HUES6 (cell line): ENCODE measurements around the gene JPH4.
A peak's percentile ranks its signal among the peaks of the same experiment; 100 is the strongest.
"Not testable (repeated sequence)": the region's sequence is repeated elsewhere in the genome, so short reads cannot be mapped to it uniquely, and the experiment has no call there.

Experiments used
- H3K27ac ChIP-seq: 2 replicates; pipeline ENCODE4 v1.7.0; 2013; ENCODE audit warnings: low read depth, mild to moderate bottlenecking, low read length, inconsistent platforms
- H3K27me3 ChIP-seq: 2 replicates; pipeline ENCODE4 v1.6.1; 2013; ENCODE audit warnings: low read length; ENCODE audit not compliant: control insufficient read depth, insufficient read depth
- H3K36me3 ChIP-seq: 2 replicates; pipeline ENCODE4 v1.6.1; 2013; ENCODE audit warnings: low read length; ENCODE audit not compliant: control insufficient read depth, insufficient read depth
- H3K4me1 ChIP-seq: 2 replicates; pipeline ENCODE4 v1.6.1; 2013; ENCODE audit warnings: low read length; ENCODE audit not compliant: control insufficient read depth, insufficient read depth
- H3K4me3 ChIP-seq: 2 replicates; pipeline ENCODE4 v1.5.1; 2013; ENCODE audit warnings: low read depth, low read length
- H3K9ac ChIP-seq: one replicate; pipeline ENCODE4 v1.6.1; 2013; ENCODE audit warnings: mild to moderate bottlenecking, low read length
- H3K9me3 ChIP-seq: 2 replicates; pipeline ENCODE4 v1.6.1; 2013; ENCODE audit warnings: low read depth, low read length; ENCODE audit not compliant: control insufficient read depth, insufficient read depth

Gene JPH4

GRCh38 chr14:23590198-23590597, 11.6 kb upstream of the JPH4 start:
- H3K36me3 ChIP-seq: no peaks in the 10 kb centered on the region
- no peaks in the 10 kb centered on the region for H3K27me3 ChIP-seq
- H3K9ac ChIP-seq: no peak overlapping the region
- H3K4me3 ChIP-seq: no peak overlapping the region
- 0 out of 2 replicates have a peak, but pooled peaks cover 2% of the 10 kb centered on the region for H3K4me1 ChIP-seq
- H3K27ac ChIP-seq: no peak overlapping the region
- H3K9me3 ChIP-seq: no peaks in the 10 kb centered on the region

DNA sequence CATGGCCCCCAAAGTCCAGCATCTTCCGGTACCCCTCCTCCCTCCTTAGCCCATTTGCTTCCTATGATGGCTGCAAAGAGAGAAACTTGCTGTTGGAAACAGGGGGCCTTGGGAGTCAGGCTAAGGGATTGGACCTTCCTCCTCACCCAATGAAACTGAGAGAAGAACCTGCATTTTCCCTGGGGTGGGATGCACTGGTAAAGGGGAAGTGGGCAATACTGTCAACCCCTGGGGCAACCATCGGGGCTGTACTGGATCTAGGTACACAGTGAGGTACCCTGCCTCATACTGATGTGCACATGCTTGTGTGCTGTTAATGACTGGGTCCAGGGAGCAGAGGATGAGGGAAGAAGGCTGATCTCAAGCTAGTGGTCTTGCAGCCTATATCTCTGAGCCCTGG, 11.0 kb upstream of the JPH4 start:
- H3K4me3 ChIP-seq: no peak overlapping the region
- 0 out of 2 replicates have a peak, but pooled peaks cover 2% of the 10 kb centered on the region for H3K4me1 ChIP-seq
- H3K36me3 ChIP-seq: no peaks in the 10 kb centered on the region
- no peaks in the 10 kb centered on the region for H3K27me3 ChIP-seq
- H3K9ac ChIP-seq: no peak overlapping the region
- no peak overlapping the region for H3K27ac ChIP-seq
- no peaks in the 10 kb centered on the region for H3K9me3 ChIP-seq

DNA sequence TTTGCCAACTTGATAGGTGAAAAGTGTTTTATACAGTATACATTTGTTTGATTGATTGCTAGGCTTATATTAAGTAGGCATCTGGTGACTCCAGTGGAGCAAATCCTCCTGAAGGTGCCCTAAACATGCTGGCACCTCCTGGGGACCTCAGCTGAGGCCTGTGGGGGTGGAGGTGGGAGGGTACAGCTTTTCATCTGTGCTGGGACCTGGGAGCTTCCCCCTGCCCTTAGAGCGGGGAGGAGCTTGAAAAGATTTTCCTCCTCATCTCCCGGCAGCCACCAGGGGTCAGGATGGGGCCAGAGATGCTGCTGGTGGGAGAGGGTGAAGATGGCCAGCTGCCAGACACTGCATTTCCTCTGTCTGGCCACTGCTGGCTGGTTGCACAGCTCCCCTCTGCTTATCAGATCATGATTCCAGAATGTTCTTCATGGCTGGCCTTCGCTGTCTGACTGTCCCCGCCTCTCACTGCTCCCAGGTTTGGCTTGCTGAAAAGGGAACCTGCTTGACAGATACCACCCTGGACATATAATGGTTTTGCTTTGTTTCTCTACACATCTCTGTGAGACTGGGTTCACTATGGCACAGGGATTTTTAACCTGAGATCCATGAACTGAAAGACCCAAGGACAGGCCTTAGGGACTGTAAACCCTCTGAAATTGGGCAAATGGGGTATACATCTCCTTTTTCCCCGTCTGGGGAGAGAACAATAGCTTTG, 10.5 kb upstream of the JPH4 start:
- Histone ChIP-seq H3K4me1 (0 out of 2 replicates have a peak, but pooled peaks cover 2% of the 10 kb centered on the region), H3K9me3 (no peaks in the 10 kb centered on the region), H3K9ac (no peak overlapping the region), H3K27ac (no peak overlapping the region), H3K27me3 (no peaks in the 10 kb centered on the region), H3K36me3 (no peaks in the 10 kb centered on the region), H3K4me3 (no peak overlapping the region)

DNA sequence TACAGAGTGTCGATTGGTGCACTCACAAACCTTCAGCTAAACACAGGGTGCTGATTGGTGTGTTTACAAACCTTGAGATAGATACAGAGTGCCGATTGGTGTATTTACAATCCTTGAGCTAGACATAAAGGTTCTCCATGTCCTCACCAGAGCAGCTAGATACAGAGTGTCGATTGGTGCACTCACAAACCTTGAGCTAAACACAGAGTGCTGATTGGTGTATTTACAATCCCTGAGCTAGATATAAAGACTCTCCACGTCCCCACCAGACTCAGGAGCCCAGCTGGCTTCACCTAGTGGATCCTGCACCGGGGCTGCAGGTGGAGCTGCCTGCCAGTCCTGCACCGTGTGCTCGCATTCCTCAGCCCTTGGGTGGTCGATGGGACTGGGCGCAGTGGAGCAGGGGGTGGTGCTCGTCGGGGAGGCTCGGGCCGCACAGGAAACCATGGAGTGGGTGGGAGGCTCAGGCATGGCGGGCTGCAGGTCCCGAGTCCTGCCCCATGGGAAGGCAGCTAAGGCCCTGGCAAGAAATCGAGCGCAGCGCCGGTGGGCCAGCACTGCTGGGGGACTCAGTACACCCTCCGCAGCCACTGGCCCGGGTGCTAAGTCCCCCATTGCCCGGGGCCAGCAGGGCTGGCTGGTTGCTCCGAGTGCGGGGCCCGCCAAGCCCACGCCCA, 6.1 kb upstream of the JPH4 start:
- not testable (repeated sequence) for H3K9me3 ChIP-seq, H3K36me3 ChIP-seq, H3K27ac ChIP-seq, H3K4me3 ChIP-seq, H3K4me1 ChIP-seq, H3K27me3 ChIP-seq, H3K9ac ChIP-seq

DNA sequence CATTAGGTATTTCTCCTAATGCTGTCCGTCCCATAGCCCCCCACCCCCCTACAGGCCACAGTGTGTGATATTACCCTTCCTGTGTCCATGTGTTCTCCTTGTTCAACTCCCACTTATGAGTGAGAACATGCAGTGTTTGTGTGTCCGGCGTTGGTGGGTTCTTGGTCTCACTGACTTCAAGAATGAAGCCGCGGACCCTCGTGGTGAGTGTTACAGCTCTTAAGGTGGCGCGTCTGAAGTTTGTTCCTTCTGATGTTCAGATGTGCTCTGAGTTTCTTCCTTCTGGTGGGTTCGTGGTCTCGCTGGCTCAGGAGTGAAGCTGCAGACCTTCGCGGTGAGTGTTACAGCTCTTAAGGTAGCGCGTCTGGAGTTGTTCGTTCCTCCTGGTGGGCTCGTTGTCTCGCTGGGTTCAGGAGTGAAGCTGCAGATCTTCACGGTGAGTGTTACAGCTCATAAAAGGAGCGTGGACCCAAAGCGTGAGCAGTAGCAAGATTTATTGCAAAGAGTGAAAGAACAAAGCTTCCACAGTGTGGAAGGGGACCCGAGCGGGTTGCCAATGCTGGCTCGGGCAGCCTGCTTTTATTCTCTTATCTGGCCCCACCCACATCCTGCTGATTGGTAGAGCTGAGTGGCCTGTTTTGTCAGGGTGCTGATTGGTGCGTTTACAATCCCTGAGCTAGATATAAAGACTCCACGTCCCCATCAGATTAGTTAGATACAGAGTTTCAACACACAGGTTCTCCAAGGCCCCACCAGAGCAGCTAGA, 5.4 kb upstream of the JPH4 start:
- H3K27me3 ChIP-seq, H3K9ac ChIP-seq, H3K9me3 ChIP-seq, H3K4me3 ChIP-seq, H3K4me1 ChIP-seq, H3K27ac ChIP-seq, H3K36me3 ChIP-seq: not testable (repeated sequence)

GRCh38 chr14:23582906-23583760, 4.5 kb upstream of the JPH4 start:
- Histone ChIP-seq H3K9me3 (no peaks in the 10 kb centered on the region), H3K27ac (no peak overlapping the region), H3K4me1 (peaks cover 4% of the 10 kb centered on the region; the same call in 1 of the 2 replicates), H3K9ac (no peak overlapping the region), H3K4me3 (no peak overlapping the region), H3K27me3 (peaks cover 14% of the 10 kb centered on the region), H3K36me3 (no peaks in the 10 kb centered on the region)

- no peaks in the 10 kb centered on the region for H3K36me3 ChIP-seq
- no peak overlapping the region for H3K9ac ChIP-seq
- no peak overlapping the region for H3K27ac ChIP-seq
- H3K4me3 ChIP-seq: no peak overlapping the region
- H3K9me3 ChIP-seq: no peaks in the 10 kb centered on the region
- peaks cover 11% of the 10 kb centered on the region for H3K4me1 ChIP-seq
- peaks cover 37% of the 10 kb centered on the region for H3K27me3 ChIP-seq
These were observed 2.3 kb upstream of the JPH4 start for GRCh38 chr14:23580948-23581281.

GRCh38 chr14:23580152-23580926, 1.7 kb upstream of the JPH4 start:
- Histone ChIP-seq H3K27me3 (peaks cover 42% of the 10 kb centered on the region), H3K4me3 (no peak overlapping the region), H3K4me1 (peaks cover 11% of the 10 kb centered on the region), H3K36me3 (no peaks in the 10 kb centered on the region), H3K27ac (no peak overlapping the region), H3K9me3 (no peaks in the 10 kb centered on the region), H3K9ac (no peak overlapping the region)

DNA sequence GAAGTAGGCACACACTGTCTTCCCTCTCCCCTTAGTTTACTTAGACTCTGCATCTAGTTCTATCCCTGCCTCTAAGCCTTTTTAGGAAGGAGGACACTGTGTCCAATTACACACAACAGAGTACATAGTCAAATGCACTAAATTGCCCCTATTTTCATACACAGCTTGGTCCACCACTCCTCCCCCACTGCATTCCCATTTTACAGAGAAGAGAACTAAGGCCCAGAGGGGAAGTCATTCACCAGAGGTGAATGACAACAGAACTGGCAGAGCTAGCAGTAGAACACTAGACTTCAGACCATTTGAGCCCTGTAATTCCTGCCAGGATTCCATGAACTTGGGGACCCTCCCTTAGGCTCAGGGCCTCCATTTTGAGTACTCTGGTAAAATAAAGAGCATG, 1.1 kb upstream of the JPH4 start:
- Histone ChIP-seq H3K9me3 (no peaks in the 10 kb centered on the region), H3K27ac (no peak overlapping the region), H3K4me1 (peaks cover 11% of the 10 kb centered on the region), H3K36me3 (no peaks in the 10 kb centered on the region), H3K27me3 (peaks cover 48% of the 10 kb centered on the region), H3K4me3 (no peak overlapping the region), H3K9ac (no peak overlapping the region)

- H3K27me3 ChIP-seq: peaks cover 50% of the 10 kb centered on the region
- H3K9me3 ChIP-seq: no peaks in the 10 kb centered on the region
- peaks cover 11% of the 10 kb centered on the region for H3K4me1 ChIP-seq
- H3K9ac ChIP-seq: no peak overlapping the region
- H3K36me3 ChIP-seq: no peaks in the 10 kb centered on the region
- no peak overlapping the region for H3K27ac ChIP-seq
- H3K4me3 ChIP-seq: peak overlapping the region; percentile 56; the same call in 1 of the 2 replicates
These were observed 681 bp upstream of the JPH4 start for GRCh38 chr14:23579311-23579630.
